Measurements from ENCODE around the gene SLC17A9.
"Not testable (repeated sequence)": the region's sequence is repeated elsewhere in the genome, so short reads cannot be mapped to it uniquely, and the experiment has no call there.

Gene SLC17A9

GRCh38 chr20:62956387-62957135, 4.1 kb downstream of the SLC17A9 start:
- DNase-seq, result no peak

- DNase-seq, result no peak
Measured at GRCh38 chr20:62957136-62958117, 4.9 kb downstream of the SLC17A9 start.

GRCh38 chr20:62958388-62959100, 6.0 kb downstream of the SLC17A9 start:
- no peak for DNase-seq

- no peak for DNase-seq
Measured at GRCh38 chr20:62959101-62959971, 6.8 kb downstream of the SLC17A9 start.

- no peak for DNase-seq
Measured at GRCh38 chr20:62959998-62960436, 7.5 kb downstream of the SLC17A9 start.

GRCh38 chr20:62960446-62961309, 8.2 kb downstream of the SLC17A9 start:
- not testable (repeated sequence) for DNase-seq

GRCh38 chr20:62961310-62961783, 8.8 kb downstream of the SLC17A9 start:
- no peak for DNase-seq

GRCh38 chr20:62961799-62962198, 9.3 kb downstream of the SLC17A9 start:
- no peak for DNase-seq

GRCh38 chr20:62962221-62962879, 9.8 kb downstream of the SLC17A9 start:
- no peak for DNase-seq

GRCh38 chr20:62962891-62963613, 10.5 kb downstream of the SLC17A9 start:
- no peak for DNase-seq

GRCh38 chr20:62963614-62964397, 11.3 kb downstream of the SLC17A9 start:
- DNase-seq, result no peak

GRCh38 chr20:62964700-62965099, 12.2 kb downstream of the SLC17A9 start:
- DNase-seq, result no peak

GRCh38 chr20:62965363-62965771, 12.9 kb downstream of the SLC17A9 start:
- no peak for DNase-seq

- no peak for DNase-seq
Measured at GRCh38 chr20:62966212-62967148, 14.0 kb downstream of the SLC17A9 start.

- no peak for DNase-seq
Measured at GRCh38 chr20:62967149-62967501, 14.6 kb downstream of the SLC17A9 start.

- DNase-seq, result no peak
Measured at GRCh38 chr20:62967628-62968351, 15.3 kb downstream of the SLC17A9 start.

Measured in activated naive CD4-positive, alpha-beta T cell (primary cell).